ENCODE results near the gene TTC21A. TPM values are rescaled to one million over a fixed set of nuclear protein-coding genes. Genes with fewer than 3 reads are reported as not detected.

Gene TTC21A
- total and polyA plus RNA-seq, 2 of the 13 experiments (the other 11 are each of a cell fraction or from before 2014, with no cell fraction given) = 0.31 to 1.5 TPM

GRCh38 chr3:39144095-39144747 lies 36.7 kb downstream of the TTC21A start:
- FAIRE-seq = no peak
- Histone ChIP-seq H3K27me3 (ENCODE audit: control insufficient read depth in 1 of 2, insufficient read depth in 2 of 2, low read length in 2 of 2) (no peaks in the 10 kb centered on the region), H2AFZ (ENCODE audit: low read length) (no peak overlapping the region), H3K79me2 (ENCODE audit: insufficient read depth, low read length) (peaks cover 20% of the 10 kb centered on the region), H3K36me3 (replicated peaks in 1 of 2; ENCODE audit: control insufficient read depth in 1 of 2, insufficient read depth in 2 of 2, low read length in 2 of 2) (peaks cover 28 to 54% of the 10 kb centered on the region in 2 experiments; a peak in 4 of 5 replicates), H3K27ac (ENCODE audit: extremely low read length, insufficient read depth, low read length) (no peak overlapping the region), H3K4me1 (ENCODE audit: insufficient read depth, low read length) (peaks cover 30% of the 10 kb centered on the region), H3K4me3 (replicated peaks in 1 of 3; ENCODE audit: insufficient read depth in 1 of 3, low read depth in 2 of 3, low read length in 3 of 3) (no peak overlapping the region), H3K9me3 (ENCODE audit: low read length) (no peaks in the 10 kb centered on the region), H3K9ac (ENCODE audit: insufficient read depth, low read depth, low read length) (no peak overlapping the region), H4K20me1 (ENCODE audit: insufficient read depth, low read length) (peaks cover 33% of the 10 kb centered on the region), H3K4me2 (ENCODE audit: low read depth, low read length) (no peak overlapping the region)
- 95% methylated on average over 13 of the region's 20 CpGs for WGBS (ENCODE audit: low lambda C conversion rate)
- in situ Hi-C loops (cut with HindIII; ENCODE audit: extremely low pct_ligation_motif_present, low pct_unique_long_range_greater_than_20kb) (no loop called here), intact Hi-C loops (cut with micrococcal nuclease; ENCODE audit: unreplicated experiment) (no loop called here)
- no peak for DNase-seq (ENCODE audit: low spot score)
- ChIA-PET POLR2A (no interaction called here), CTCF (ENCODE audit: low intra/inter-chr PET ratio, low total read pairs) (no interaction called here)
- BruUV-seq (replicated peaks) = no TSS peak
- no peak for ATAC-seq
- TF ChIP-seq ZNF788 (CRISPR knock-in tag; IDR thresholded peaks at IDR 0.05; ENCODE audit: borderline replicate concordance) = no peak
- no peak for TF ChIP-seq RNF2 (conservative IDR thresholded peaks at IDR 0.05; ENCODE audit: low read depth)
- TF ChIP-seq MTA3 (CRISPR knock-in tag; IDR thresholded peaks at IDR 0.05) = no peak
- no peak for TF ChIP-seq ZMAT5 (CRISPR knock-in tag; IDR thresholded peaks at IDR 0.05; ENCODE audit: borderline replicate concordance, low read depth)
- no peak for TF ChIP-seq IRX3 (CRISPR knock-in tag; IDR thresholded peaks at IDR 0.05; ENCODE audit: borderline replicate concordance, low read depth)
- TF ChIP-seq TMF1 (CRISPR knock-in tag; IDR thresholded peaks at IDR 0.05; ENCODE audit: low read depth) = no peak
- TF ChIP-seq ZNF142 (CRISPR knock-in tag; IDR thresholded peaks at IDR 0.05) = no peak
- no peak for TF ChIP-seq ATF2 (CRISPR knock-in tag; IDR thresholded peaks at IDR 0.05)
- no peak for TF ChIP-seq KLF11 (CRISPR knock-in tag; IDR thresholded peaks at IDR 0.05)
- no peak for TF ChIP-seq ZNF724P (CRISPR knock-in tag; IDR thresholded peaks at IDR 0.05; ENCODE audit: borderline replicate concordance)
- no peak for TF ChIP-seq XRCC5 (optimal IDR thresholded peaks at IDR 0.05; ENCODE audit: low read length)
- peak; percentile 94 for TF ChIP-seq AGO1 (IDR thresholded peaks at IDR 0.05; ENCODE audit: low read depth, low read length, poor library complexity, severe bottlenecking)
- no peak for TF ChIP-seq PTBP1 (IDR thresholded peaks at IDR 0.05; ENCODE audit: low read depth, low read length, poor library complexity, severe bottlenecking)
- TF ChIP-seq RAD21 (CRISPR knock-in tag; IDR thresholded peaks at IDR 0.05) = 0 out of 2 replicates have a peak, but pooled peaks have one; percentile 10
- TF ChIP-seq ZNF274 (CRISPR knock-in tag; IDR thresholded peaks at IDR 0.05) = no peak
- TF ChIP-seq ZNF563 (CRISPR knock-in tag; IDR thresholded peaks at IDR 0.05) = no peak
- no peak for TF ChIP-seq ZNF567 (CRISPR knock-in tag; IDR thresholded peaks at IDR 0.05; ENCODE audit: borderline replicate concordance)
- no peak for TF ChIP-seq ZNF446 (CRISPR knock-in tag; IDR thresholded peaks at IDR 0.05)
- TF ChIP-seq PHF5A (CRISPR knock-in tag; IDR thresholded peaks at IDR 0.05; ENCODE audit: low read depth, unreplicated experiment) = no peak

Measured in HepG2 (cell line).